GM21576 (cell line): ENCODE results near the gene SERTAD1.
"Not testable (repeated sequence)": the region's sequence is repeated elsewhere in the genome, so short reads cannot be mapped to it uniquely, and the experiment has no call there.

Experiments used
- ATAC-seq: cut with Tn5 transposase; IDR thresholded peaks from one replicate; pipeline ENCODE4 v1.9.1; 2021; ENCODE audit warnings: mild to moderate bottlenecking, moderate library complexity; ENCODE audit not compliant: unreplicated experiment

Gene SERTAD1, protein sequence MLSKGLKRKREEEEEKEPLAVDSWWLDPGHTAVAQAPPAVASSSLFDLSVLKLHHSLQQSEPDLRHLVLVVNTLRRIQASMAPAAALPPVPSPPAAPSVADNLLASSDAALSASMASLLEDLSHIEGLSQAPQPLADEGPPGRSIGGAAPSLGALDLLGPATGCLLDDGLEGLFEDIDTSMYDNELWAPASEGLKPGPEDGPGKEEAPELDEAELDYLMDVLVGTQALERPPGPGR

DNA sequence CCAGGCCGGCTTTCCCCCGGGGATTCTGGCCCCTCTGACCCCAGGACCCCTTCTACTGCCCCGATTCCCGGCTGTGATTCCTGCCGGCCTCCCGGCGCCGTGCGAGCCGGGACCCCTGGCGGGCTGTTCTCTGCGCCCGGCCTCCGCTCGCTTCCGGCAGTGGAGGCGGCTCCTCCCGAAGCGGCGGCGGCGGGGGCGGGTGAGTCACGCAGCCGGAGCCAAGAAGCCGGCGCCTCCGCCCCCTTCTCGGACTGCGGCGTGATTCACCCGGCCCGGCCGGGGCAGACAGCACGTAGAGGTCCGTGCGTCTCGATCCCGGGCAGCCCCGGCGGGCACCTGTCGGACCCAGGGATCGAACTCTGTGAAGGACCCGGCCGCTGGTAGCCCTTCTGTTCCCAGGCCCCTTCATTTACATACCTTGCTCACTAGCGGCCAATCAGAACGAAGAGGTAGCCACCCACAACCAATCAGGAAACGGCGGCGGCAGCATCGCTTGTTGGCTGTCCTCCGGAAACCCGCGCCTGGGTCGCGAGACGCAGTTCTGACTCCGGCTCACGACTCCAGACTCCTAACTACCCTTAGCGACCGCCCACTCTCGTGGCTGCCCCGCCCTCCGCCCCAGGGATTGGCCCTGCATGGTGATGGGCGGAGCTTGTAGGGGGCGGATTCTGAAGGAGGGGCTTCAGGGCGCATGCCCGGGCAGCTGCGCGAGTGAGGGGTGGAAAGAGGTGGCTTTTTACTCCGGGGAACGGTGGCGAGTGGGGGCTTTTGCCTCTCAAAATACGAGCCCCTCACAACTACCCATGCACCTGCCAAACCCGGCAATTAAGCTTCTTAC lies at the start of gene SERTAD1:
TSS of gene SERTAD1 (minus strand) at position 543 of the 838 bp plus-strand sequence. CDS start 2,446 bp downstream, outside the sequence.
- peak; percentile 78 for ATAC-seq

DNA sequence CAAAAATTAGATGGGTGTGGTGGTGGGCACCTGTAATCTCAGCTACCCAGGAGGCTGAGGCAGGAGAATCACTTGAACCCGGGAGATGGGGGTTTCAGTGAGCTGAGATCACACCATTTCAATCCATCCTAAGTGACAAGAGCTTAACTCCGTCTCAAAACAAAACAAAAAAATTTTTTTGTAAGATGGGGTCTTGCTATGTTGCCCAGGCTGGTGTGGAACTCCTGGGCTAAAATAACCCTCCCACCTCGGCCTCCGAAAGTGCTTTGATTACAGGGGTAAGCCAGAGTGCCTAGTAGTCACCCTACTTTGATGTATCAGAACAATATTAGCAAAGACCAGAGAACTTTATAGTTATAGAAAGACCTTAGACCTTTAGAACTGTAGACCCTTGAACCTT lies 48.9 kb upstream of the SERTAD1 start:
- ATAC-seq: no peak

DNA sequence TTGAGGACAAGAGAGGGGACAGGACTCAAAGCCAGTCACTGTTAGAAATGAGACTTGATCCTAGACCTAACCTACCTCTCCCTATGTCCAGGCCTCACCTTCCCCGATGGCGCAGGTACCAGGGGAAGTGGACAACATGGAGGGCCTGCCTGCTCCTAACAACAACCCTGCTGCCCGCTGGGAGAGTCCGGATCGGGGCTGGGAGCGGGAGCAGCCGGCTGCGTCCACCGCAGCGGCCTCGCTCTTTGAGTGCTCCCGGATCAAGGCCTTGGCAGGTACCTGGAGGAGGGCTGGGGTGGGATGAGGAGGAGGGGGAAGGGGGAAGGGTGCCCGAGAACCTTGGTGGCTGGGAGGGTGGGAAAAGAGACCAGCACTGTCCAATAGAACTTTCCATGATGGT lies 46.7 kb upstream of the SERTAD1 start:
- no peak for ATAC-seq

DNA sequence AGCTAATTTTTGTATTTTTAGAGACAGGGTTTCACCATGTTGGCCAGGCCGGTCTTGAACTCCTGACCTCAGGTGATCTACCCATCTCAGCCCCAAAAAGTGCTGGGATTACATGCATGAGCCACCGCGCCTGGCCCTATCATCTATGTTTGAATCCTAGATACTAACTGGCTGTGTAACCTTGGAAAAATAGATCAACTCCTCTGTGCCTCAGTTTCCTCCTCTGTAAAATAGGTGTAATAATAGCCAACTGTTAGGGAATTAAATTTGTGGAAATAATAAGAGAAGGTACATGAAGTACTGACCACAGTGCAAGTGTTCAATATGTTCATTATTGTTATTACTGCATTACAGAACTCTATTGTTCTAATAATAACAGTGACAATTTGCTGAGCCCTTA lies 45.3 kb upstream of the SERTAD1 start:
- ATAC-seq: no peak

DNA sequence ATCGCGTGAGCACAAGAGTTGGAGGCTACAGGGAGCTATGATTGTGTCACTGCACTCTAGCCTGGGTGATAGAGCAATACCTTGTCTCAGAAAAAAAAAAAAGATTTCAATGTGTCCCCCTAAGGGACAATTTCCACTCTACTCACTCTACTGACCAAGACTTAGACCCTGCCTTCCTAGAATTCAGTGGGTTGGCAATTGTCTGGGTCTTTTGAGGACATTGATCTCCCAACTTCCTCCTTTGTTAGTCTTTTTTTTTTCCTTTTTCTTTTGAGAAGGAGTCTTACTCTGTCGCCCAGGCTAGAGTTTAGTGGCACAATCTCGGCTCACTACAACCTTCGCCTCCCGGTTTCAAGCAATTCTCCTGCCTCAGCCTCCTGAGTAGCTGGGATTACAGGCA lies 43.2 kb upstream of the SERTAD1 start:
- ATAC-seq: no peak

DNA sequence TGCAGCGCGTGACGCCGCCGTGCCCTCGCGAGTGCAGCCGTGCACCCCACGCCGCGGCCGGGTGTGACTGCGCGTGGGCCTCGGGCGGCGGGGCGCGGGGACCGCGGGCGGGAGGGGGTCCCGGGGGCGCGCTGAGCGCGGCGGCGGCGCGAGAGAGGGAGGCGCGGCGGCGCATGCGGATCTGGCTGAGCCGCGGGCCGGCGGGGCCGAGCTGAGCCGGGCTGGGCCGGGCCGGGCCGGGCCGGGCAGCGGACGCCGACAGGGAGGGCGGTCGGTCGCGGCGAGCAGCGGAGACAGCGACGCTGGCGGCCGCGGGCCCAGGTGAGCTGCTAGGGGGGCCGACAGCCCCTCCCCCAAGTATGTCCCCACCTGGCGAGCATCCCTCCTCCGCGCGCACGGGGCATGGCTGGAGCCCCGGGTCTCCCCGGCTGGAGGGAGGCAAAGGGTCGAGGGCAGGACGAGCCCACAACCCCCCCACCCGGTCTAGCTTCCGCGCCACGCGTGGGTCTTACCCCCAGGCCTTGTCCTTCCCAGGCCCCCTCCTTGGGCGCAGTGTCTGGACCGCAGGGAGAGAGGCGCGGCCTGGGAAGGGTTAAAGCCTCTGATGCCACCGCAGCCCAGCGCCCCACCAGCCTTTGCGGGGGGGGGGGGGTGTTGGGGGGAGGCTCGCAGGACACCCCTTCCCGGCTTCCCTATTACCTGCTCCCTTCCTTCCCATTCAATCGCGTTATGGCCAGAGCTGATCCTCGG lies 41.4 kb upstream of the SERTAD1 start, which contains the start of gene SPTBN4:
TSS of gene SPTBN4 (plus strand) at position 17 of the 750 bp plus-strand sequence. CDS start 5,621 bp downstream, outside the sequence.
- ATAC-seq: no peak

DNA sequence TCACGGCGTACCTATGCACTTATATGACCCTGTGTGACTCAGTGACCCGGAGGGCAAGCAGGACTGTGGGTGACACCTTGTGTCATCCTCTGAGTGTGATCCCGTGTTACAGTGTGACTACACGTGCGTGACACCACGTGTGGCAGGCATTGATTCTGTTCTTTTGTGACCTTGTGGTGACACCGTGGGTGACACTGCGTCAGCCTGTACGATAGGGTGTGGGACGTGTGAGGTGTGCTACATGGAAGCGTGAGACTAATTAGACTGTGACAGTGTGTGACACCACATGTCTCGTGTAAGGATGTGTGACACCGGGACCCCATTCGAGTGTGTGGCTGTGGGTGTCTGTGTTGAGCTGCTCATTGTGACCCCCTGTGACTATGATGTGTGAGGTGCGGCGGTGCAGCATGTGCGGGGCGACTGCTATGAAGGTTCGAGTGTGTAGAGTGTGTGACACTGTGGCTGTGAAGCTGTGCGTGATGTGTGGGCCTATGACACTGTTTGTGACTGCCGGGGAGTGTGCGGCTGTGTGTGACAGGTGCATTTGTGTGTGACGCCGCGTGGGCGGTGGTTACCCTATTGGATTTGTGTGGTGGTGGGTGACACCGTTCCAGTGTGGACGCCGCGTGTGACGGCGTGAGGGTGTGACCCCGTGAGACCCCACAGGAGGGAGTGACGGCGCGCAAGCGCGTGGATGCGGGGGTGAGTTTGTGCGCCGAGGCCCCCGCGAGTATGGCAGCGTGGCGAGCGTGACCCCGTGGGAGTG lies 40.6 kb upstream of the SERTAD1 start:
- ATAC-seq: peak; percentile 23

DNA sequence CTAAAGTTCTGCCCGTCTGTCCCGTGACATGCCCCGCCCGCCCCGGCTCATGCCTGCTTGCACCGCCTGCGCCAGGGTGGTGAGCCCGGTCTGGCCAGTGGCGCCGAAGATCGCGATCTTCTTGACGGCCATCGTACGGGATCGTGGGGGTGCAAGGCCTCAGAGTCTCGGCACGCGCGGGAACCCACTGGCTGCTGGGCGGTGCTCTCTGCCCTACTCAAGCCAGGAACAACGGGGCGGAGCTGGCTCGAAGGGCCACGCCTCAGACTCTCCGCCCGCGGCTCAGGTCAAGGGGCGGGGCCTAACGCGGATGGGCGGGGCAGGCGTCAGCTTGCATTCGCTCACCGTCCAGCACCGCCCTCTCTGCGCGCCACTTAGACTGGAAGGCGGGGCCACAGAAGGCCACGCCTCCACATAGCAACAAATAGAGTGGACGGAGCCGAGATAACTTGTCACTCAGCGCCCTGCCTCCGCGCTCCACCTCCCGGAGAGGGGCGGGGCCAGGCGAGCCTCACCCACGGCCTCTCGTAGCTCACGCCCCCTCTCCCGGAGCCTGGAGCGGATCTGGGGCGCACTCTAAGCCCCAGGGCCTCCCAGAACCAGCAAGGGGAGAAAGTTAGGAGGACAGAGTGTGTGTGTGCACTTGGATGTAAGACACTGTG lies 39.9 kb upstream of the SERTAD1 start, which contains the start of gene BLVRB:
TSS of gene BLVRB (minus strand) at position 189 of the 662 bp plus-strand sequence. CDS start at position 132, 57 bp downstream.
- ATAC-seq: peak; percentile 79

DNA sequence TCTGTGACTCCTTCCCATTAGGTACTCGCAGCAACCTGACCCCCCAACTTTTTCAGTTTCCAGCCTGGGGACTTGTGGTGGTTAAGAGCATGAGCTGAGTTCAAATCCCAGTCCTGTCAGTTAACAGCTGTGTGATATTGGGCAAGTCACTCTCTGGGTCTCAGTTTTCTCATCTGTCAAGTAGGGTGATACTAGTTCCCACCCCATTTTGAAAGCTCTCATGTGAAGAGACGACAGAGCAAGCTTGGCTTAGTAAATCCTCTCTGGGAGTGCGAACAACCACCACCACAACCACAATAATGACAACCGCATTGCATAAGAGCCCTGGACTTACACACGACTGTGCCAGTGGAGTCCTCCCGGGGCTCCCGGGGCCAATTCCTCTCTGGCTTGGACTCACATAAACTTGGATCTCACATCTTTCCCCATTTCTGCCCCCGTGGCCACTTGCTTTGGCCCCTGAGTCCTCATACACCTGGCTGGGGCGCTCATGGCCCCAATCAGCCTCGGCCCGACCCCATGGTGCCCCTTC lies 39.3 kb upstream of the SERTAD1 start:
- ATAC-seq: no peak

DNA sequence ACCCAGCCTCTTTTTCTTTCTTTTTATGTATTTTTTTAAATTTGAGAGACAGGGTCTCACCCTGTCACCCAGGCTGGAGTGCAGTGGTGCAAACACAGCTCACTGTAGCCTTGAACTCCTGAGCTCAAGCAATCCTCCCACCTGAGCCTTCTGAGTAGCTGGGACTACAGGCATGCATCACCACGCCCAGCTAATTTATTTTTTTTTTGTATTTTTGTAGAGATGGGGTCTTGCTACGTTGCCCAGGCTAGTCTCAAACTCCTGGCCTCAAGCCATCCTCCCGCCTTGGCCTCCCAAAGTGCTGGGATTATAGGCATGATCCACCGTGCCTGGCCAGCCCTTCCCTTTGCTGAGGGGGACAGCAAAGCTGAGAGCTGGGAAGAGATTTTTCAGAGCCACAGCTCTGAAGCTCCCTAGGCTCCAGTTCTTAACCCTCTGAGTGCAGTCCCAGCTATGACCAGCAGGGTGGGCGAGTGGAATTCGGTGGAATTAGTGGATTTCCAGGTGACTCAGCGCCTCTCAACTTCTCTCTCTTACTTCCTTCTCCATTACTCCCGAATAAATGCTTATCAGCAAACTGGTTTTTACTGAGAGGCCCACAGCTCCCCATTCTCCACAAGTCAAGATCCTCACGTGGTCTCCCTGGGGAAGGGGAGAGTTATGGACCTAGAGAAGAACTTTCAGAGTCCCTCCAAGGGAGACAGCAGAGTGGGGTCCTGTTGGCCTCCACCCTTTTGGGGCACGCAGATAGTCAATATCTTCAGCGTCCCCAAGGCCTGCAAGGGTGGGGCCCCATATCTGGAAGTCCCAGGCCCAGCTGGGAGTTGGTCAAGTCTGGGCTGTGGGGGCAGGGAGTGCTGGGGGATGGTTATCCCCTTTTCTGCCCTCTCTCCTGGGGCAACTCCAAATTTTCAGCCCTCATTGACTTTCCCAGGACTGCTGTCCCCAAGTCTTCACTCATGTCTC lies 38.5 kb upstream of the SERTAD1 start:
- no peak for ATAC-seq

DNA sequence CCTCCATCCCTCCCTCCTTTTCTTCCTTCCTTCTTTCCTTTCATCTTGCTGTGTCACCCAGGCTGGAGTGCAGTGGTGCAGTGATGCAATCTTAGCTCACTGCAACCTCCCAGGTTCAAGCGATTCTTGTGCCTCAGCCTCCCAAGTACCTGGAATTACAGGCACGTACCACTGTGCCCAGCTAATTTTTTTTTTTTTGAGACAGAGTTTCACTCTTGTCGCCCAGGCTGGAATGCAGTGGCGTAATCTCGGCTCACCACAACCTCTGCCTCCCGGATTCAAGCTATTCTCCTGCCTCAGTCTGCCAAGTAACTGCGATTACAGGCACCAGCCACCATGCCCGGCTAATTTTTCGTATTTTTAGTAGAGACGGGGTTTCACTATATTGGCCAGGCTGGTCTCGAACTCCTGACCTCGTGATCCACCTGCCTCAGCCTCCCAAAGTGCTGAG lies 37.8 kb upstream of the SERTAD1 start:
- not testable (repeated sequence) for ATAC-seq

DNA sequence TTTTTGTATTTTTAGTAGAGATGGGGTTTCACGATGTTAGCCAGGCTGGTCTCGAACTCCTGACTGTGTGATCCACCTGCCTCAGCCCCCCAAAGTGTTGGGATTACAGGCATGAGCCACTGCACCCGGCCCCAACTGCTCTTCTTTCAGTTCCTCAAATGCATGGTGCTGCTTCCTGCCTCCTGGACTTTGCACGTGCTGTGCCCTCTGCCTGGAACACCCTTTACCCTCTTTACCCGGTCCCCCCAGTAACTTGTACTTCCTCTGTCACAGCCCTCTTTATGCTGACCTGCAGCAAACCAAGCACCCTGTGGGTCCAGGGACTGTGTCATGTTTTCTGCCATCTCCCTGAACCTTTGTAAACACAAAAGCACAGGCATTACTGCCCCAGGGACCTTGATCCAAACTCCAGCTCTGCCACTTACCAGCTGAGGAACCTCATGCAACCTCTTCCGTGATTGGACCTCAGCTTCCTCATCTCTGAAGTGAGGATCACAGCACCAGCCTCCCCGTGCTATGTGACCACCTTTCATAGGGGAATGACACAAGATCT lies 36.0 kb upstream of the SERTAD1 start:
- ATAC-seq: no peak

DNA sequence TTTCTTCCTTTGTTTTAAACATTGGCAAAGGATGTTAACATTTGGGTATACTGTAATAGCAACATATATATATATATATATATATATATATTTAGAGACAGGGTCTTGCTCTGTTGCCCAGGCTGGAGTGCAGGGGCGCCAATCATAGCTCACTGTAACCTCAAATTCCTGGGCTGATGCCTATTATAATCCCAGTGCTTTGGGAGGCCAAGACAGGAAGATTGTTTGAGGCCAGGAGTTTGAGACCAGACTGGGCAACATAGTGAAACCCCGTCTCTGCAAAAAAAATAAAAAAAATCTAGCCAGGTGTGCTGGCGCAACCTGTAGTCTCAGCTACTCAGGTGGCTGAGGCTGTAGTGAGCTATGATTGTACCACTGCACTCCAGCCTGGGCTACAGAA lies 34.4 kb upstream of the SERTAD1 start:
- no peak for ATAC-seq

DNA sequence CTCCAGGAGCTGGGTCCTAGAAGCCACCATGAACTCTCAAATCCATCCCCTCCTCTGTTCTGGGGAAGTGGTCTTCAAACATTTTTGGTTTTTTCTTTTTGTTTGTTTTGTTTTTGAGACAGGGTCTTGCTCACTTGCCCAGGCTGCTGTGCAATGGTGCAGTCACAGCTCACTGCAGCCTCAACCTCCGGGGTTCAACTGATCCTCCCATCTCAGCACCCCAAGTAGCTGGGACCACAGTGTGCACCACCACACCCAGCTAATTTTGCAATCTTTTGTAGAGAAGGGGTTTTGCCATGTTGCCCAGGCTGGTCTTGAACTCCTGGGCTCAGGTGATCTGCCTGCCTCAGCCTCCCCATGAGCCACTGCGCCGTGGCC lies 32.8 kb upstream of the SERTAD1 start:
- no peak for ATAC-seq

DNA sequence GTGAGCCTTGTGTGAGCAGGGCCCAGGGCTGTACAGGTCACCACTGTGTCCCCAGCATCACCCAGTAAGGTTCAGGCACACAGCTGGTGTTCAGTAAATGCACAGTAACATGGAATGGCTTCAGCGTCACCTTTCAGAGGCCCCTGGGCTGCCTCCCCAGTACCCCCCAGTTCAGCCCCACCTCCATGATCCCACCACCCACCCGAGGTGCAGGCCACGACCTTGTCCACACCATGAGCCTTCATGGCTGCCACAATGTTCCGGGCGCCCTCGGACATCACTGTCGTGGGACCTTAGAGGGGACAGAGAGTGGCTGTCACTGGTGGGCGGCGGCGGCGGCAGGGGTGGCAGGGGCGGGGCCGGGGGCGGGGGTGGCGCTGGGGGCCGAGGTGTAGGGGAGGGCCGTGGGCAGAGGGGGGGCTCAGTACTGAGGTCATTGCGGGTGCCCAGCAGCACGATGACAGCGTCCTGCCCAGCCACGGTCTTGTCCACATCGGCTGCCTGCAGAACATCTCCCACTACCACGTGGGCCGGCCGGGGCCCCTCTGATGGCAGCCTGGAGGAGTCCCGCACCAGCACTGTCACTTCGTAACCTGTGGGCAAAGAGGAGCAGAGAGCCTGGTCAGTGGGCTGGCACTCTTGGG lies 32.3 kb upstream of the SERTAD1 start:
- ATAC-seq: no peak

DNA sequence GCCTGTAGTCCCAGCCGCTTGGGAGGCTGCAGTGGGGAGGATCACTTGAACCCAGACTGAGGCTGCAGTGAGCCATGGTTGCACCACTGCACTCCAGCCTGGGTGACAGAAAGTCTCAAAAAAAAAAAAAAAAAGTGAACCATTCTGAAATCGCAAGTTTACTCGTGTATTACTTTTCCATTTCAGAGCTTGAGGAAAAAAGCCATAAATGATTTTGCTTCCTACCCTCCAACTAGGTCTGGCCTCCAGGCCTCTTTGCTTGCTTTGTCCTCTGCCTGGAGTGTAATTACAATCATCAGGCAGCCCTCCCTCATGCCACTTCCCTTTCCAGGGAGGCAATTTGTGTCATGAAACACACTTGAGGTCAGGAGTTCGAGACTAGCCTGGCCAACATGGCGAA lies 31.3 kb upstream of the SERTAD1 start:
- no peak for ATAC-seq

DNA sequence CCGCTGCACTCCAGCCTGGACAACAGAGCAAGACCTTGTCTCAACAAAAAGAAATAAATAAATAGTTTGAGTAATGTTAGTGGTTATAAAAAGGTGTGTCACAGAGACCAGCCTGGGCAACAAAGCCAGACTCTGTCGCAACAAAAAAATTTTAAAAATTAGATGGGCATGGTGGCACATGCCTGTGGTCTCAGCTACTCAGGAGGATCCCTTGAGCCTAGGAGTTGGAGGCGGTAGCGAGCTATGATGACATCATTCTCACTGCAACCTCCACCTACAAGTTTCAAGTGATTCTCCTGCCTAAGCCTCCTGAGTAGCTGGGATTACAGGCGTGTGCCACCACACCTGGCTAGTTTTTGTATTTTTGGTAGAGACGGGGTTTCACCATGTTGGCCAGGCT lies 28.2 kb upstream of the SERTAD1 start:
- not testable (repeated sequence) for ATAC-seq
